ENCODE measurements around the gene ANKRD13A. TPM values are rescaled to one million over a fixed set of nuclear protein-coding genes. Genes with fewer than 3 reads are reported as not detected.

The ANKRD13A gene
- total RNA-seq, 1 experiment from 2014 or later, result 19.9 TPM

- ATAC-seq (no peak), DNase-seq (ENCODE audit: low read depth, low spot score) (no peak)
- no peak overlapping the region for H3K27ac ChIP-seq (ENCODE audit: low read depth, low read length)
- H4K20me1 ChIP-seq (ENCODE audit: insufficient read depth), result no peaks in the 10 kb centered on the region
- ChIA-PET RAD21 (ENCODE audit: low non-redundant PET in 1 of 2, low total read pairs in 2 of 2, uncharacterized antibody in 2 of 2, unreplicated experiment in 2 of 2) (no interaction called here), POLR2A (interaction anchor here (1.6 kb wide), 1 partner anchor 8 kb away, joined by 3 read pairs; no protein-coding TSS in a partner anchor), CTCF (no interaction called here)
- peak overlapping the region; percentile 74 for H3K9ac ChIP-seq (ENCODE audit: low read length)
- no peaks in the 10 kb centered on the region for H3K9me3 ChIP-seq (ENCODE audit: control insufficient read depth in 1 of 2, insufficient read depth in 1 of 2, low read depth in 1 of 2, low read length in 2 of 2)
- TF ChIP-seq EZH2 (IDR thresholded peaks at IDR 0.05) (no peak), POLR2AphosphoS5 (IDR thresholded peaks at IDR 0.05; ENCODE audit: low read depth, low read length) (no peak), RAD21 (IDR thresholded peaks at IDR 0.05; ENCODE audit: low read depth) (no peak), REST (IDR thresholded peaks at IDR 0.05; ENCODE audit: low read depth) (no peak), TCF7L2 (IDR thresholded peaks at IDR 0.05; ENCODE audit: borderline replicate concordance, extremely low read depth, insufficient read depth, insufficient read length) (no peak), MAX (IDR thresholded peaks at IDR 0.05) (no peak), SIN3A (IDR thresholded peaks at IDR 0.05; ENCODE audit: low read depth) (no peak), ZBTB33 (IDR thresholded peaks at IDR 0.05; ENCODE audit: extremely low read depth, insufficient replicate concordance, low read length) (no peak), CTCF (IDR thresholded peaks at IDR 0.05 in 2 of 3, conservative IDR thresholded peaks at IDR 0.05 in 1 of 3; ENCODE audit: borderline replicate concordance in 1 of 3, insufficient read depth in 1 of 3, low read depth in 2 of 3, low read length in 2 of 3) (no peak), ZNF274 (IDR thresholded peaks at IDR 0.05; ENCODE audit: low read depth, low read length) (no peak), ZFX (IDR thresholded peaks at IDR 0.05) (no peak)
- peaks cover 34% of the 10 kb centered on the region for H3K79me2 ChIP-seq (ENCODE audit: insufficient read depth, low read length)
- H3K4me1 ChIP-seq (ENCODE audit: control insufficient read depth in 1 of 2, insufficient read depth in 2 of 2, low read length in 2 of 2), result peaks cover 29 to 58% of the 10 kb centered on the region in 2 experiments
- no peaks in the 10 kb centered on the region for H3K36me3 ChIP-seq (ENCODE audit: control insufficient read depth in 1 of 2, insufficient read depth in 2 of 2, low read length in 2 of 2)
- H3K4me3 ChIP-seq (replicated peaks in 1 of 2; ENCODE audit: low read depth in 1 of 2, low read length in 2 of 2), result peak overlapping the region; percentile 62 to 78
- H3K27me3 ChIP-seq (ENCODE audit: insufficient read depth, low read length), result no peaks in the 10 kb centered on the region
- intact Hi-C loops (cut with micrococcal nuclease), result no loop called here
- BruUV-seq (replicated peaks), result no TSS peak
- H3K4me2 ChIP-seq (ENCODE audit: low read length), result peak overlapping the region; percentile 85
- H2AFZ ChIP-seq (ENCODE audit: low read depth, low read length, poor library complexity, severe bottlenecking), result peak overlapping the region; percentile 84
- H3K9me2 ChIP-seq (ENCODE audit: insufficient read depth), result no peaks in the 10 kb centered on the region
Measured at GRCh38 chr12:109998241-109998903, 858 bp upstream of the ANKRD13A start.
